Measurements from ENCODE around the gene CHMP5. TPM values are rescaled to one million over a fixed set of nuclear protein-coding genes. Genes with fewer than 3 reads are reported as not detected.

Gene CHMP5
- total and polyA plus RNA-seq, 10 of the 15 experiments (the other 5 are each of a cell fraction or from before 2014, with no cell fraction given): 40.3 to 179 (median 78.6) TPM

DNA sequence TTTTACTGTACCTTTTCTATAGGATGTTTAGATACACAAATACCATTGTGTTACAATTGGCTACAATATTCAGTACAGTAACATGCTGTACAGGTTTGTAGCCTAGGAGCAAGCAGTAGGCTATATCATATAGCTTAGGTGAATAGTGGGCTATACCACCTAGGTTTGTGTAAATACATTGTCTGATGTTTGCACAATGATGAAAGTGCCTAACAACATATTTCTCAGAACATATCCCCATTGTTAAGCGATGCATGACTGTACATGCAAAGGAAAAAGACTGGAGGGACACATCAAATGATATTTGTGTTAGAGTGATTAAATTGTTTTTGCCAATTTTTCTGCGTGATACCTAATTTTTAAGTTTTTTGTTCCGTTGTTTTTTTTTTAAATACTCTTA lies 5.3 kb downstream of the CHMP5 start:
- CTCF ChIA-PET: no interaction called here
- Histone ChIP-seq H3K4me3 (no peak overlapping the region), H3K4me1 (ENCODE audit: control insufficient read depth, insufficient read depth, low read length) (peaks cover 8% of the 10 kb centered on the region), H3K36me3 (ENCODE audit: control insufficient read depth in 2 of 2, insufficient read depth in 2 of 2, low read length in 1 of 2) (peaks cover 0 to 43% of the 10 kb centered on the region in 2 experiments; a peak in 2 of 4 replicates), H3K27me3 (replicated peaks in 1 of 2; ENCODE audit: control insufficient read depth in 2 of 2, insufficient read depth in 2 of 2, low read length in 1 of 2) (no peaks in the 10 kb centered on the region), H3K4me2 (ENCODE audit: control insufficient read depth, insufficient read depth) (no peak overlapping the region), H2AFZ (ENCODE audit: control insufficient read depth, low read depth, low read length) (no peak overlapping the region), H3K27ac (ENCODE audit: control insufficient read depth, insufficient read depth) (no peak overlapping the region), H3K79me2 (ENCODE audit: control insufficient read depth, insufficient read depth, low read length) (peaks cover 32% of the 10 kb centered on the region), H3K9ac (ENCODE audit: control insufficient read depth, insufficient read depth, low read length) (no peak overlapping the region), H4K20me1 (ENCODE audit: control insufficient read depth, insufficient read depth) (no peaks in the 10 kb centered on the region), H3K9me3 (replicated peaks; ENCODE audit: control insufficient read depth, insufficient read depth, low read length) (no peaks in the 10 kb centered on the region)
- SMC1A ChIA-PET (ENCODE audit: uncharacterized antibody, unreplicated experiment): no interaction called here
- BruUV-seq (replicated peaks): no TSS peak
- intact Hi-C loops (cut with micrococcal nuclease; ENCODE audit: unreplicated experiment) (no loop called here), in situ Hi-C loops (cut with MboI) (no loop called here)
- POLR2A ChIA-PET: no interaction called here
- 96% methylated on average over 3 of the region's 3 CpGs for WGBS (ENCODE audit: insufficient coverage, insufficient replicate concordance, low lambda C conversion rate, missing lambda C conversion rate)
- FAIRE-seq: no peak
- RAD21 ChIA-PET (ENCODE audit: unreplicated experiment): no interaction called here
- ATAC-seq: no peak
- no peak for DNase-seq (ENCODE audit: low read depth, low spot score)
- TF ChIP-seq ZNF622 (IDR thresholded peaks at IDR 0.05) (no peak), TBL1XR1 (IDR thresholded peaks at IDR 0.05; ENCODE audit: low read depth, low read length) (no peak), NR2C1 (IDR thresholded peaks at IDR 0.05) (no peak), JUND (IDR thresholded peaks at IDR 0.05; ENCODE audit: low read depth, low read length) (no peak), TCF12 (IDR thresholded peaks at IDR 0.05; ENCODE audit: low read depth, low read length) (no peak), ZNF217 (IDR thresholded peaks at IDR 0.05) (no peak), SMC3 (IDR thresholded peaks at IDR 0.05; ENCODE audit: borderline replicate concordance, low read length) (no peak), KDM1A (IDR thresholded peaks at IDR 0.05; ENCODE audit: borderline replicate concordance) (no peak), GABPA (IDR thresholded peaks at IDR 0.05; ENCODE audit: low read depth) (no peak)
- TF ChIP-seq, protein P1, sequence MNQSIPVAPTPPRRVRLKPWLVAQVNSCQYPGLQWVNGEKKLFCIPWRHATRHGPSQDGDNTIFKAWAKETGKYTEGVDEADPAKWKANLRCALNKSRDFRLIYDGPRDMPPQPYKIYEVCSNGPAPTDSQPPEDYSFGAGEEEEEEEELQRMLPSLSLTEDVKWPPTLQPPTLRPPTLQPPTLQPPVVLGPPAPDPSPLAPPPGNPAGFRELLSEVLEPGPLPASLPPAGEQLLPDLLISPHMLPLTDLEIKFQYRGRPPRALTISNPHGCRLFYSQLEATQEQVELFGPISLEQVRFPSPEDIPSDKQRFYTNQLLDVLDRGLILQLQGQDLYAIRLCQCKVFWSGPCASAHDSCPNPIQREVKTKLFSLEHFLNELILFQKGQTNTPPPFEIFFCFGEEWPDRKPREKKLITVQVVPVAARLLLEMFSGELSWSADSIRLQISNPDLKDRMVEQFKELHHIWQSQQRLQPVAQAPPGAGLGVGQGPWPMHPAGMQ (IDR thresholded peaks at IDR 0.05; ENCODE audit: borderline replicate concordance): no peak
- TF ChIP-seq, protein P2, sequence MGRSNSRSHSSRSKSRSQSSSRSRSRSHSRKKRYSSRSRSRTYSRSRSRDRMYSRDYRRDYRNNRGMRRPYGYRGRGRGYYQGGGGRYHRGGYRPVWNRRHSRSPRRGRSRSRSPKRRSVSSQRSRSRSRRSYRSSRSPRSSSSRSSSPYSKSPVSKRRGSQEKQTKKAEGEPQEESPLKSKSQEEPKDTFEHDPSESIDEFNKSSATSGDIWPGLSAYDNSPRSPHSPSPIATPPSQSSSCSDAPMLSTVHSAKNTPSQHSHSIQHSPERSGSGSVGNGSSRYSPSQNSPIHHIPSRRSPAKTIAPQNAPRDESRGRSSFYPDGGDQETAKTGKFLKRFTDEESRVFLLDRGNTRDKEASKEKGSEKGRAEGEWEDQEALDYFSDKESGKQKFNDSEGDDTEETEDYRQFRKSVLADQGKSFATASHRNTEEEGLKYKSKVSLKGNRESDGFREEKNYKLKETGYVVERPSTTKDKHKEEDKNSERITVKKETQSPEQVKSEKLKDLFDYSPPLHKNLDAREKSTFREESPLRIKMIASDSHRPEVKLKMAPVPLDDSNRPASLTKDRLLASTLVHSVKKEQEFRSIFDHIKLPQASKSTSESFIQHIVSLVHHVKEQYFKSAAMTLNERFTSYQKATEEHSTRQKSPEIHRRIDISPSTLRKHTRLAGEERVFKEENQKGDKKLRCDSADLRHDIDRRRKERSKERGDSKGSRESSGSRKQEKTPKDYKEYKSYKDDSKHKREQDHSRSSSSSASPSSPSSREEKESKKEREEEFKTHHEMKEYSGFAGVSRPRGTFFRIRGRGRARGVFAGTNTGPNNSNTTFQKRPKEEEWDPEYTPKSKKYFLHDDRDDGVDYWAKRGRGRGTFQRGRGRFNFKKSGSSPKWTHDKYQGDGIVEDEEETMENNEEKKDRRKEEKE (IDR thresholded peaks at IDR 0.05): no peak
- TF ChIP-seq, protein P3, sequence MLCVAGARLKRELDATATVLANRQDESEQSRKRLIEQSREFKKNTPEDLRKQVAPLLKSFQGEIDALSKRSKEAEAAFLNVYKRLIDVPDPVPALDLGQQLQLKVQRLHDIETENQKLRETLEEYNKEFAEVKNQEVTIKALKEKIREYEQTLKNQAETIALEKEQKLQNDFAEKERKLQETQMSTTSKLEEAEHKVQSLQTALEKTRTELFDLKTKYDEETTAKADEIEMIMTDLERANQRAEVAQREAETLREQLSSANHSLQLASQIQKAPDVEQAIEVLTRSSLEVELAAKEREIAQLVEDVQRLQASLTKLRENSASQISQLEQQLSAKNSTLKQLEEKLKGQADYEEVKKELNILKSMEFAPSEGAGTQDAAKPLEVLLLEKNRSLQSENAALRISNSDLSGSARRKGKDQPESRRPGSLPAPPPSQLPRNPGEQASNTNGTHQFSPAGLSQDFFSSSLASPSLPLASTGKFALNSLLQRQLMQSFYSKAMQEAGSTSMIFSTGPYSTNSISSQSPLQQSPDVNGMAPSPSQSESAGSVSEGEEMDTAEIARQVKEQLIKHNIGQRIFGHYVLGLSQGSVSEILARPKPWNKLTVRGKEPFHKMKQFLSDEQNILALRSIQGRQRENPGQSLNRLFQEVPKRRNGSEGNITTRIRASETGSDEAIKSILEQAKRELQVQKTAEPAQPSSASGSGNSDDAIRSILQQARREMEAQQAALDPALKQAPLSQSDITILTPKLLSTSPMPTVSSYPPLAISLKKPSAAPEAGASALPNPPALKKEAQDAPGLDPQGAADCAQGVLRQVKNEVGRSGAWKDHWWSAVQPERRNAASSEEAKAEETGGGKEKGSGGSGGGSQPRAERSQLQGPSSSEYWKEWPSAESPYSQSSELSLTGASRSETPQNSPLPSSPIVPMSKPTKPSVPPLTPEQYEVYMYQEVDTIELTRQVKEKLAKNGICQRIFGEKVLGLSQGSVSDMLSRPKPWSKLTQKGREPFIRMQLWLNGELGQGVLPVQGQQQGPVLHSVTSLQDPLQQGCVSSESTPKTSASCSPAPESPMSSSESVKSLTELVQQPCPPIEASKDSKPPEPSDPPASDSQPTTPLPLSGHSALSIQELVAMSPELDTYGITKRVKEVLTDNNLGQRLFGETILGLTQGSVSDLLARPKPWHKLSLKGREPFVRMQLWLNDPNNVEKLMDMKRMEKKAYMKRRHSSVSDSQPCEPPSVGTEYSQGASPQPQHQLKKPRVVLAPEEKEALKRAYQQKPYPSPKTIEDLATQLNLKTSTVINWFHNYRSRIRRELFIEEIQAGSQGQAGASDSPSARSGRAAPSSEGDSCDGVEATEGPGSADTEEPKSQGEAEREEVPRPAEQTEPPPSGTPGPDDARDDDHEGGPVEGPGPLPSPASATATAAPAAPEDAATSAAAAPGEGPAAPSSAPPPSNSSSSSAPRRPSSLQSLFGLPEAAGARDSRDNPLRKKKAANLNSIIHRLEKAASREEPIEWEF (IDR thresholded peaks at IDR 0.05; ENCODE audit: insufficient replicate concordance, low read depth, low read length): no peak
- TF ChIP-seq, protein P4, sequence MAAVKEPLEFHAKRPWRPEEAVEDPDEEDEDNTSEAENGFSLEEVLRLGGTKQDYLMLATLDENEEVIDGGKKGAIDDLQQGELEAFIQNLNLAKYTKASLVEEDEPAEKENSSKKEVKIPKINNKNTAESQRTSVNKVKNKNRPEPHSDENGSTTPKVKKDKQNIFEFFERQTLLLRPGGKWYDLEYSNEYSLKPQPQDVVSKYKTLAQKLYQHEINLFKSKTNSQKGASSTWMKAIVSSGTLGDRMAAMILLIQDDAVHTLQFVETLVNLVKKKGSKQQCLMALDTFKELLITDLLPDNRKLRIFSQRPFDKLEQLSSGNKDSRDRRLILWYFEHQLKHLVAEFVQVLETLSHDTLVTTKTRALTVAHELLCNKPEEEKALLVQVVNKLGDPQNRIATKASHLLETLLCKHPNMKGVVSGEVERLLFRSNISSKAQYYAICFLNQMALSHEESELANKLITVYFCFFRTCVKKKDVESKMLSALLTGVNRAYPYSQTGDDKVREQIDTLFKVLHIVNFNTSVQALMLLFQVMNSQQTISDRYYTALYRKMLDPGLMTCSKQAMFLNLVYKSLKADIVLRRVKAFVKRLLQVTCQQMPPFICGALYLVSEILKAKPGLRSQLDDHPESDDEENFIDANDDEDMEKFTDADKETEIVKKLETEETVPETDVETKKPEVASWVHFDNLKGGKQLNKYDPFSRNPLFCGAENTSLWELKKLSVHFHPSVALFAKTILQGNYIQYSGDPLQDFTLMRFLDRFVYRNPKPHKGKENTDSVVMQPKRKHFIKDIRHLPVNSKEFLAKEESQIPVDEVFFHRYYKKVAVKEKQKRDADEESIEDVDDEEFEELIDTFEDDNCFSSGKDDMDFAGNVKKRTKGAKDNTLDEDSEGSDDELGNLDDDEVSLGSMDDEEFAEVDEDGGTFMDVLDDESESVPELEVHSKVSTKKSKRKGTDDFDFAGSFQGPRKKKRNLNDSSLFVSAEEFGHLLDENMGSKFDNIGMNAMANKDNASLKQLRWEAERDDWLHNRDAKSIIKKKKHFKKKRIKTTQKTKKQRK (IDR thresholded peaks at IDR 0.05; ENCODE audit: low read depth, low read length): no peak
